WTC11 (cell line): ENCODE data around the gene KCNIP4. TPM values are rescaled to one million over a fixed set of nuclear protein-coding genes. Genes with fewer than 3 reads are reported as not detected.

Experiments
- ATAC-seq: fragments of 200-7000 bp; cut with Tn5 transposase; 2 replicates; pipeline ENCODE4 v1.10.0; 2021; ENCODE audit warnings: mild to moderate bottlenecking, moderate library complexity
- CTCF ChIA-PET: fragments of 300-600 bp; sonication (Branson Sonifier 250); formaldehyde crosslinking; loops from one replicate; lab custom pipeline; 2021; ENCODE audit warnings: antibody characterized with exemption; lab: Charles Lee
- POLR2A ChIA-PET: fragments of 350-600 bp; sonication (Branson Sonifier 250); formaldehyde crosslinking; loops from one replicate; lab custom pipeline; 2021; ENCODE audit warnings: antibody characterized with exemption; lab: Charles Lee
- DNase-seq: peaks from one replicate; pipeline ENCODE4 v3.0.0; 2021; ENCODE audit warnings: low spot score
- H3K27ac Mint-ChIP-seq: 2 replicates; pipeline ENCODE4 v1.8.0; 2021; ENCODE audit warnings: mixed read lengths
- H3K27me3 Mint-ChIP-seq: 2 replicates; pipeline ENCODE4 v1.8.0; 2021; ENCODE audit warnings: low read depth, mild to moderate bottlenecking, moderate library complexity, mixed read lengths
- H3K36me3 Mint-ChIP-seq: 2 replicates; pipeline ENCODE4 v1.8.0; 2021; ENCODE audit warnings: mixed read lengths
- H3K4me1 Mint-ChIP-seq: 2 replicates; pipeline ENCODE4 v1.8.0; 2022; ENCODE audit warnings: mixed read lengths
- H3K4me3 Mint-ChIP-seq: 2 replicates; pipeline ENCODE4 v1.8.0; 2021; ENCODE audit warnings: mild to moderate bottlenecking, moderate library complexity, mixed read lengths
- H3K9me3 Mint-ChIP-seq: 2 replicates; pipeline ENCODE4 v1.8.0; 2021; ENCODE audit warnings: mixed read lengths
- AFF4 ChIP-seq: sonication (generic); formaldehyde crosslinking; IDR thresholded peaks from 2 replicates; pipeline ENCODE4 v1.8.1; 2023; ENCODE audit warnings: mild to moderate bottlenecking, missing genetic modification reagents, borderline replicate concordance
- EMX1 ChIP-seq: fragments of 250-450 bp; sonication (Bioruptor Pico); IDR thresholded peaks from 2 replicates; pipeline ENCODE4 v1.8.0; 2021; ENCODE audit warnings: mild to moderate bottlenecking
- GABPB1 ChIP-seq: sonication (generic); formaldehyde crosslinking; IDR thresholded peaks from 2 replicates; pipeline ENCODE4 v1.8.1; 2023; ENCODE audit warnings: mild to moderate bottlenecking, missing genetic modification reagents
- MXD4 ChIP-seq: fragments of 250-450 bp; sonication (Bioruptor Pico); IDR thresholded peaks from 2 replicates; pipeline ENCODE4 v1.8.0; 2021; ENCODE audit warnings: mild to moderate bottlenecking, moderate library complexity, borderline replicate concordance
- NFATC4 ChIP-seq: fragments of 250-450 bp; sonication (Bioruptor Pico); IDR thresholded peaks from 2 replicates; pipeline ENCODE4 v1.9.0; 2021; ENCODE audit warnings: mild to moderate bottlenecking
- NR1H2 ChIP-seq: sonication (generic); formaldehyde crosslinking; IDR thresholded peaks from 2 replicates; pipeline ENCODE4 v1.9.0; 2021; ENCODE audit warnings: mild to moderate bottlenecking, moderate library complexity, missing genetic modification reagents
- NR3C1 ChIP-seq: sonication (generic); formaldehyde crosslinking; conservative IDR thresholded peaks from 2 replicates; pipeline ENCODE4 v1.8.1; 2023; ENCODE audit warnings: low read depth, mild to moderate bottlenecking, missing genetic modification reagents
- RELA ChIP-seq: sonication (generic); formaldehyde crosslinking; IDR thresholded peaks from 2 replicates; pipeline ENCODE4 v1.8.1; 2022; ENCODE audit warnings: missing genetic modification reagents, mild to moderate bottlenecking, borderline replicate concordance
- SMAD3 ChIP-seq: sonication (generic); formaldehyde crosslinking; IDR thresholded peaks from 2 replicates; pipeline ENCODE4 v1.8.0; 2022; ENCODE audit warnings: missing genetic modification reagents, mild to moderate bottlenecking, borderline replicate concordance
- SMAD4 ChIP-seq: sonication (generic); formaldehyde crosslinking; IDR thresholded peaks from 2 replicates; pipeline ENCODE4 v1.8.0; 2022; ENCODE audit warnings: mild to moderate bottlenecking, missing genetic modification reagents
- TP53 ChIP-seq: sonication (generic); formaldehyde crosslinking; IDR thresholded peaks from 2 replicates; pipeline ENCODE4 v1.8.1; 2023; ENCODE audit warnings: mild to moderate bottlenecking, missing genetic modification reagents
- ZNF121 ChIP-seq: sonication (generic); formaldehyde crosslinking; IDR thresholded peaks from 2 replicates; pipeline ENCODE4 v1.8.0; 2023; ENCODE audit warnings: missing genetic modification reagents
- ZSCAN18 ChIP-seq: fragments of 250-450 bp; sonication (Bioruptor Pico); IDR thresholded peaks from 2 replicates; pipeline ENCODE4 v2.1.2; 2022; ENCODE audit warnings: mild to moderate bottlenecking, moderate library complexity
- total RNA-seq: library from RNA; stranded (reverse); gene quantifications from 3 replicates; pipeline ENCODE4 v1.2.3, GENCODE V29; 2021
- TF ChIP-seq, protein P1 (sequence below): sonication (generic); formaldehyde crosslinking; IDR thresholded peaks from 2 replicates; pipeline ENCODE4 v1.8.1; 2023; ENCODE audit warnings: mild to moderate bottlenecking, missing genetic modification reagents
- TF ChIP-seq, protein P2 (sequence below): sonication (generic); formaldehyde crosslinking; conservative IDR thresholded peaks from 2 replicates; pipeline ENCODE4 v1.8.1; 2023; ENCODE audit warnings: mild to moderate bottlenecking, low read depth, missing genetic modification reagents, moderate library complexity
- TF ChIP-seq, protein P3 (sequence below): sonication (generic); formaldehyde crosslinking; conservative IDR thresholded peaks from 2 replicates; pipeline ENCODE4 v1.8.1; 2022; ENCODE audit warnings: mild to moderate bottlenecking, missing genetic modification reagents

The KCNIP4 gene
- total RNA-seq, 1 experiment from 2014 or later: not detected

DNA sequence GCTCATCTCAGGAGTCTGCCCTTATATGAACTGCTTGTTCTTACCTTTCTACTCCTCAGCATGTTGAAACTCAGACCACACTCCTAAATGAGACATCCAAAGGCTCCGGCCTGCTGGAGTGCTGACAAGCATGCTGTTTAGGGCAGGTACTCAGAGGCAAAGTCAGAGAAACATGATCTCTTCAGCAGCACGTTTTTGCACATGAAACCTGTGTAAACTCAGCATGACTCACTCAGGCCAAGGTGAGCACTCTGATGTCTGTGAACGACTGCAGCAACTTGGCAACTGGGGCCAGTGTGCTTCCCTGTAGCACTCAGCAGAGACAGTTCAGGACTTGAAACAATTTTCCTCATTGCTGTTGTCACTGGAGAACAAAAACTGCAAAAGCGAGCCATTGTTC lies 1138.8 kb downstream of the KCNIP4 start:
- peak; percentile 13 for DNase-seq
- H3K36me3 Mint-ChIP-seq: no peaks in the 10 kb centered on the region

More for the DNA sequence above, 1138.8 kb downstream of the KCNIP4 start:
- POLR2A ChIA-PET: no interaction called here
- no peak overlapping the region; the same call in 1 of the 2 replicates for H3K27ac Mint-ChIP-seq
- H3K9me3 Mint-ChIP-seq: no peaks in the 10 kb centered on the region
- no peak overlapping the region for H3K4me3 Mint-ChIP-seq
- no peaks in the 10 kb centered on the region for H3K27me3 Mint-ChIP-seq
- H3K4me1 Mint-ChIP-seq: peaks cover 17% of the 10 kb centered on the region
- TF ChIP-seq RELA (CRISPR knock-in tag) (no peak), MXD4 (CRISPR knock-in tag) (no peak), AFF4 (no peak), ZNF121 (CRISPR knock-in tag) (no peak), EMX1 (no peak), ZSCAN18 (CRISPR knock-in tag) (no peak), TP53 (CRISPR knock-in tag) (no peak), SMAD3 (CRISPR knock-in tag) (no peak), NFATC4 (CRISPR knock-in tag) (no peak), GABPB1 (CRISPR knock-in tag) (no peak), NR1H2 (CRISPR knock-in tag) (no peak), SMAD4 (CRISPR knock-in tag) (no peak), NR3C1 (CRISPR knock-in tag) (no peak)
- TF ChIP-seq, protein P1, sequence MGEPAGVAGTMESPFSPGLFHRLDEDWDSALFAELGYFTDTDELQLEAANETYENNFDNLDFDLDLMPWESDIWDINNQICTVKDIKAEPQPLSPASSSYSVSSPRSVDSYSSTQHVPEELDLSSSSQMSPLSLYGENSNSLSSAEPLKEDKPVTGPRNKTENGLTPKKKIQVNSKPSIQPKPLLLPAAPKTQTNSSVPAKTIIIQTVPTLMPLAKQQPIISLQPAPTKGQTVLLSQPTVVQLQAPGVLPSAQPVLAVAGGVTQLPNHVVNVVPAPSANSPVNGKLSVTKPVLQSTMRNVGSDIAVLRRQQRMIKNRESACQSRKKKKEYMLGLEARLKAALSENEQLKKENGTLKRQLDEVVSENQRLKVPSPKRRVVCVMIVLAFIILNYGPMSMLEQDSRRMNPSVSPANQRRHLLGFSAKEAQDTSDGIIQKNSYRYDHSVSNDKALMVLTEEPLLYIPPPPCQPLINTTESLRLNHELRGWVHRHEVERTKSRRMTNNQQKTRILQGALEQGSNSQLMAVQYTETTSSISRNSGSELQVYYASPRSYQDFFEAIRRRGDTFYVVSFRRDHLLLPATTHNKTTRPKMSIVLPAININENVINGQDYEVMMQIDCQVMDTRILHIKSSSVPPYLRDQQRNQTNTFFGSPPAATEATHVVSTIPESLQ (CRISPR knock-in tag): no peak
- TF ChIP-seq, protein P2, sequence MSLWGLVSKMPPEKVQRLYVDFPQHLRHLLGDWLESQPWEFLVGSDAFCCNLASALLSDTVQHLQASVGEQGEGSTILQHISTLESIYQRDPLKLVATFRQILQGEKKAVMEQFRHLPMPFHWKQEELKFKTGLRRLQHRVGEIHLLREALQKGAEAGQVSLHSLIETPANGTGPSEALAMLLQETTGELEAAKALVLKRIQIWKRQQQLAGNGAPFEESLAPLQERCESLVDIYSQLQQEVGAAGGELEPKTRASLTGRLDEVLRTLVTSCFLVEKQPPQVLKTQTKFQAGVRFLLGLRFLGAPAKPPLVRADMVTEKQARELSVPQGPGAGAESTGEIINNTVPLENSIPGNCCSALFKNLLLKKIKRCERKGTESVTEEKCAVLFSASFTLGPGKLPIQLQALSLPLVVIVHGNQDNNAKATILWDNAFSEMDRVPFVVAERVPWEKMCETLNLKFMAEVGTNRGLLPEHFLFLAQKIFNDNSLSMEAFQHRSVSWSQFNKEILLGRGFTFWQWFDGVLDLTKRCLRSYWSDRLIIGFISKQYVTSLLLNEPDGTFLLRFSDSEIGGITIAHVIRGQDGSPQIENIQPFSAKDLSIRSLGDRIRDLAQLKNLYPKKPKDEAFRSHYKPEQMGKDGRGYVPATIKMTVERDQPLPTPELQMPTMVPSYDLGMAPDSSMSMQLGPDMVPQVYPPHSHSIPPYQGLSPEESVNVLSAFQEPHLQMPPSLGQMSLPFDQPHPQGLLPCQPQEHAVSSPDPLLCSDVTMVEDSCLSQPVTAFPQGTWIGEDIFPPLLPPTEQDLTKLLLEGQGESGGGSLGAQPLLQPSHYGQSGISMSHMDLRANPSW (CRISPR knock-in tag): no peak
- TF ChIP-seq, protein P3, sequence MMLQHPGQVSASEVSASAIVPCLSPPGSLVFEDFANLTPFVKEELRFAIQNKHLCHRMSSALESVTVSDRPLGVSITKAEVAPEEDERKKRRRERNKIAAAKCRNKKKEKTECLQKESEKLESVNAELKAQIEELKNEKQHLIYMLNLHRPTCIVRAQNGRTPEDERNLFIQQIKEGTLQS (CRISPR knock-in tag): no peak
- CTCF ChIA-PET: no interaction called here
- peak; percentile 97 for ATAC-seq
